NB4 (cell line): Measurements from ENCODE around the gene INCA1.

Experiments used
- DNase-seq: peaks from one replicate; pipeline ENCODE4 v3.0.0; 2010; ENCODE audit warnings: low read depth
- H3K4me3 ChIP-seq: one replicate; pipeline ENCODE4 v1.5.1; 2011; ENCODE audit warnings: mild to moderate bottlenecking, low read depth, low read length, moderate library complexity
- CTCF ChIP-seq: IDR thresholded peaks from one replicate; pipeline ENCODE4 v1.5.1; 2012; ENCODE audit warnings: low read depth, low read length
- MAX ChIP-seq: IDR thresholded peaks from 2 replicates; pipeline ENCODE4 v1.6.1; 2011; ENCODE audit warnings: low read depth, low read length
- MYC ChIP-seq: IDR thresholded peaks from 2 replicates; pipeline ENCODE4 v1.6.1; 2011; ENCODE audit warnings: low read depth, low read length
- POLR2A ChIP-seq: IDR thresholded peaks from 2 replicates; pipeline ENCODE4 v1.6.1; 2011; ENCODE audit warnings: mild to moderate bottlenecking; ENCODE audit not compliant: insufficient read length; ENCODE audit errors: extremely low read depth

INCA1 gene

GRCh38 chr17:5022171-5022711 lies 24.9 kb upstream of the INCA1 start:
- TF ChIP-seq MAX (no peak), MYC (no peak), CTCF (no peak), POLR2A (no peak)
- no peak for DNase-seq
- no peak overlapping the region for H3K4me3 ChIP-seq

GRCh38 chr17:5020502-5021023 lies 23.2 kb upstream of the INCA1 start:
- no peak for TF ChIP-seq MAX
- no peak for TF ChIP-seq POLR2A
- no peak for TF ChIP-seq CTCF
- no peak for TF ChIP-seq MYC
- no peak for DNase-seq
- H3K4me3 ChIP-seq: no peak overlapping the region

DNA sequence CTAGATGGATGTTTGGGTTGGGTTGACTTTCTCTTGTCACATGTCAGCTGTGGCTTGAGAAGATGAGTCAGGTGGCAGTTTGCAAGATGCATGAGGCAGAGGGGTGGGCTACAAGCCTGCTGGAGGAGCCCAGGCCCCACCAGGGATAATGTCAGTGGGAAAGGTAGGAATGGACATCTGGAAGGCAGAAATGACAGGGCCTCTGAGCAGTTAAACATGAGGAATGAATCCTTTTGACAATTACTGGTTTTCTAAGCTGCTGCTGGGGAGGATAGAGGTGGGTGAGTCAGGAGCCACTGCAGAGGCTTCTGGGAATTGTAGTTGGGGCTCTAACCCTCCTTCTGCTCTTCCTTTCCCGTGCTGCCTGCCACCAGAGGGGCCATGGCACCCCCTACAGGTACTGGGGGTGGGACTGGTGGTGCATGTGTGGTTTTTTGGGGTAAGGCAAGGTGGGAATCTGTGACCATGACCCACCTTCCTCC lies 22.2 kb upstream of the INCA1 start:
- peak; percentile 46 for DNase-seq
- TF ChIP-seq CTCF: peak; percentile 26
- TF ChIP-seq POLR2A: no peak
- H3K4me3 ChIP-seq: no peak overlapping the region

DNA sequence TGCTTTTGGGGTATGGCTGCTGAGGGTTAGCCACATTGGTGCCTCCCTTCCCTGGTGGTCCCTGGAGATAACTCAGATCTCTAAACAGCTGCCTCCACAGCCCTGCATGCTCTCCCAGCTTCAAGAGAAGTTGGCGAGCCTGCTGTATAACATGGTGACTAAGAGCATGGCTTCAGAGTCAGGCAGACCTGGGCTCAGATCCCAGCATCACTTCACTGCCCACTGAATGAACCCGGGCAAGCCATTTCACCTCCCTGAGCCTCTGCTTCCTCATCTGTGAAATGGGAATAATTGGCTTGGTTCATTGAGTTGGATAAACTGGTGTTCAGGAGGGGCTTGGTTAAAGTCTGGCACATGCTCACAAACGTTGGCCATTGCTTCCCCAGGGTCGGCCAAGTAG lies 17.0 kb upstream of the INCA1 start:
- no peak for DNase-seq
- TF ChIP-seq MYC: no peak
- no peak for TF ChIP-seq POLR2A
- TF ChIP-seq CTCF: no peak
- H3K4me3 ChIP-seq: no peak overlapping the region

- no peak for DNase-seq
- no peak overlapping the region for H3K4me3 ChIP-seq
- TF ChIP-seq POLR2A: no peak
- no peak for TF ChIP-seq MYC
- TF ChIP-seq CTCF: no peak
- no peak for TF ChIP-seq MAX
Observed at GRCh38 chr17:5011928-5012327, 14.6 kb upstream of the INCA1 start.

DNA sequence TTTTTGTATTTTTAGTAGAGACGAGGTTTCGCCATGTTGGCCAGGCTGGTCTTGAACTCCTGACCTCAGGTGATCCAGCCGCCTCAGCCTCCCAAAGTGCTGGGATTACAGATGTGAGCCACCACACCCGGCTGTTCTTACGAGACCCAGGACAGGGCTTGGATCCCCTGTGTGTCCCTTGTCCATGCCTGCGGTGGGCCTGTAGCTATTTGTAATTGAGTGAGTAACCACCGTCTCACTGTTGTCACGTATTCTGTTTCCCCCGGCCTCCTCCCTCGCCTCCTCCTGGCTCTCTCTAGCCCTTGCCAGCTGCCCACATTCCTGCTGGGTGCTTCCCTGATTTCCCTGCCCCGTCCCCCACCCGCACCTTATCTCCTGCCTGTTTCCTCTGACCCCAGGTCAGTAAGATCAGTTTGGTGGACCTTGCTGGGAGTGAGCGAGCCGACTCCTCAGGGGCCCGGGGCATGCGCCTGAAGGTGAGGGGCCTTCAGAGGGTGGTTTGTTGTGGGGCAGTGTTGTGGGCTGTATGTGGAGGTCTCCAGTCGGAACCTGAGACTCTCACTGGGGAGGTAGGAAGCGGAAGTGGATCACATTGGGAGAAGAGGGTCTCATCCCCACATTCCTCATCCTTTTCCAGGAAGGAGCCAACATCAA lies 6.0 kb upstream of the INCA1 start:
- no peak for DNase-seq
- TF ChIP-seq MYC: no peak
- TF ChIP-seq POLR2A: no peak
- no peak for TF ChIP-seq CTCF
- TF ChIP-seq MAX: no peak
- H3K4me3 ChIP-seq: no peak overlapping the region
